ENCODE results near the gene EIPR1.

The EIPR1 gene

DNA sequence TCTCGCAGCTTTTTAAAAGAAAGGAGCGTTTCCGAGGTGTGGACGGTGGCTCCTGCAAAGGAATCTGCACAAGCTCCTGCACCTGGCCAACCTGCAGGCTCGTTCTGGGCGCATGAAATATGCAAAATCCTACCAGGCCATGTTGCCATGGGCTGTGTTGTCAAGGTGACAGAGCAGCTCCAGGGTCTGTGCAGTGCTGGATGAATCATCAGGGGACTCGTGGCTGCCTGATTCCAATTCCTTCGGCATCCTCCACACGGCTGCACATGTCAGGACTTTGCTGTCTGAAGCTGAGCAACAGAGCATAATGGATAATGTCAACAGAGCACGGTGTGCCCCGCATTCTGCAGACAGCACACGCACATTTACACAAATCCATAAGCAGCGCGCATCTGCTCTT is 120.5 kb downstream of the EIPR1 start:
- Mint-ChIP-seq H3K4me1 (peaks cover 56 to 69% of the 10 kb centered on the region in 2 donors), H3K27ac (peak overlapping the region; percentile 80), H3K36me3 (peaks cover 35 to 49% of the 10 kb centered on the region in 2 donors), H3K9me3 (peaks cover 0 to 2% of the 10 kb centered on the region in 2 donors), H3K4me3 (peak overlapping the region; percentile 44 to 56), H3K27me3 (no peaks in the 10 kb centered on the region)
- ATAC-seq (replicated peaks) = no peak
- no peak for DNase-seq

DNA sequence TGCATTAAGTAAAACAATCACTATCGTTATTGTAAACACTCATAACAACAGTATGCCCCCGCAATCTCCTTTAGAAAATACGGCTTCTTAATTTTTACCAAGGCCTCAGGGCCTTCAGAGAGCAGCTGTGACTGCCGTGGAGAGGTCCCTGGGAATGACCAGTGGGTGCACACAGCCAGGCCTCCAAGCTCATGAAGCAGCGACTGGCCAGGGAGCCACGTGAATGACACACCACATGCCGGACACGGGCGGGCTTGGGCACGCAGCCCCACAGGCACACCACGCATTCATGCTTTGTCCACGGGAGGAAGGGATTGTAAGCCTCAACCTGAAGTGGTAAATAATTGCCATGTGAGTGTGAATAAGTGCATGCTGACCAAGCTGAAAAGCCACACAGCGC is 121.0 kb downstream of the EIPR1 start:
- ATAC-seq (replicated peaks) = no peak
- DNase-seq = no peak
- Mint-ChIP-seq H3K36me3 (peaks cover 37 to 50% of the 10 kb centered on the region in 2 donors), H3K27ac (peak overlapping the region; percentile 80), H3K4me1 (peaks cover 55 to 74% of the 10 kb centered on the region in 2 donors), H3K9me3 (peaks cover 0 to 2% of the 10 kb centered on the region in 2 donors), H3K27me3 (no peaks in the 10 kb centered on the region), H3K4me3 (peak overlapping the region; percentile 21 to 56)

DNA sequence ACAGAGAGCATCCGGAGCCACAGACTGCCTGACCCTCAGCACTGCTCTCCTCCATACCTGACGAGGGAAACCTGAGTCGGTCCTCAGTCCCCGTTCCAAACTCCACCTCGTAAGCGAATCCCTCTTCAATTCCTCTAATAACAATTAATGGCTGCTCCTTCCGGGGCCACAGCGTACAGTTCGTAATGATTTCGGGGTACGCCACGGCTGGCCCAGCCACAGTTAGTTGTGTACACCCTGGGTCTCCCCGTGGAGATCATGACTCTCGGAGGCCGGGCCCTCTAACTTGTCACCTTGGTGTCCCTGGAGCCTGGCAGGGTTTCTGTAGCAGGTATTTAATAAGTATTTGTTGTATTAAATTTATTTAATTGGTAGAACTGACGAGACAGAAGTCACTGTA is 121.5 kb downstream of the EIPR1 start:
- ATAC-seq (replicated peaks) (no peak), DNase-seq (no peak)
- peaks cover 0 to 2% of the 10 kb centered on the region in 2 donors for H3K9me3 Mint-ChIP-seq
- peaks cover 57 to 78% of the 10 kb centered on the region in 2 donors for H3K4me1 Mint-ChIP-seq
- peaks cover 39 to 54% of the 10 kb centered on the region in 2 donors for H3K36me3 Mint-ChIP-seq
- H3K27me3 Mint-ChIP-seq = no peaks in the 10 kb centered on the region
- no peak overlapping the region for H3K4me3 Mint-ChIP-seq
- H3K27ac Mint-ChIP-seq = peak overlapping the region; percentile 98

DNA sequence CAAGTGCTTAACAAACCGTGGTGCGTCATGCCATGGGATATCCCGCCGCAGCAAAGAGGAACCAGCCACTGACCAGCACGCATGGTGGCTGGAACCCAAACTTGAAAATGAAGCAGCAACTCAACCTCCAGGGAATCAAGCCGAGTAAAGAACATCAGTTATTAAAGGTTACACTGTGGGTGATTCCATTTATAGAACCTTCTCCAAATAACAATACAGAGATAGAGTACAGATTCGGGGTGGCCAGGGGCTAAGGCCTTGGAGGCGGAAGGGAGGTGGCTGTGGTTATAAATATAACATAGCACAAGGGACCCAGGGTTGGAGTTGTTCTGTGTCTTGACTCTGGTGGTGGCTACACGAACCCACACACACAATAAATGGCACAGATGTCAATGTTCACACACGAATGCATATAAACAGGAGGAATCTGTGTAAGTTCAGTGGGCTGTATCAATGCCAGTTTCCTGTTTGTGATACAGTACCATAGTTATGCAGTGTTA is 123.1 kb downstream of the EIPR1 start:
- Mint-ChIP-seq H3K36me3 (peaks cover 46 to 57% of the 10 kb centered on the region in 2 donors), H3K9me3 (peaks cover 2% of the 10 kb centered on the region in 2 donors), H3K4me1 (peaks cover 57 to 75% of the 10 kb centered on the region in 2 donors), H3K27ac (peak overlapping the region; percentile 98), H3K27me3 (no peaks in the 10 kb centered on the region), H3K4me3 (peak overlapping the region; percentile 69 to 74)
- peak; percentile 91 for DNase-seq
- ATAC-seq (replicated peaks) = peak; percentile 82 to 83

DNA sequence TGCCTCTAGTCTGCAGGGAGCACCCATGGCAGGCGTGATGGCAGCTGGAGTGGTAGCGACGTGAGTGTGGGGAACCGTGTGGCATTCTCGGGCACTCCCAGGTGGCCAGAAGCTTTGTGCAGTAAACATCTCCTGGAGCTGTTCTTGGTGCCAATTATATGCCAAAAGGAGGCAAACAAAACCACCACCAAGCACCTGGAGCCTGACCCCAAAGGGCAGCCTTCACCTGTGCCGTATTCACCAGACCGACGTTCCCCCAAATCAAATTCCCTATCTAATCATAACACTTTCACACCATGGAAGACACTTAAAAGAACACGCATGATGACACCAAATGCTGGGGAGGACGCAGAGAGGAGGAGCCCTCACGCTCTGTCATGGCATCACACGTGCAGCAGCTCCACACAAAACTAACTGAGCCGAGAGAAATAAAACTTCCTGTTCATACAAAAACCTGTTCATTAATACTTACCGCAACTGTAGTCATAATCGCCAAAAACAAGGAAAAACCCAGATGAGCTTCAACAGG is 123.6 kb downstream of the EIPR1 start:
- ATAC-seq (replicated peaks) (peak in 1 of 2 donors; percentile 78), DNase-seq (no peak)
- H3K27ac Mint-ChIP-seq = peak overlapping the region; percentile 98
- peaks cover 51 to 62% of the 10 kb centered on the region in 2 donors for H3K36me3 Mint-ChIP-seq
- H3K9me3 Mint-ChIP-seq = peaks cover 4 to 7% of the 10 kb centered on the region in 2 donors
- H3K4me1 Mint-ChIP-seq = peaks cover 56 to 70% of the 10 kb centered on the region in 2 donors
- no peaks in the 10 kb centered on the region for H3K27me3 Mint-ChIP-seq
- peak overlapping the region; percentile 69 to 74 for H3K4me3 Mint-ChIP-seq

DNA sequence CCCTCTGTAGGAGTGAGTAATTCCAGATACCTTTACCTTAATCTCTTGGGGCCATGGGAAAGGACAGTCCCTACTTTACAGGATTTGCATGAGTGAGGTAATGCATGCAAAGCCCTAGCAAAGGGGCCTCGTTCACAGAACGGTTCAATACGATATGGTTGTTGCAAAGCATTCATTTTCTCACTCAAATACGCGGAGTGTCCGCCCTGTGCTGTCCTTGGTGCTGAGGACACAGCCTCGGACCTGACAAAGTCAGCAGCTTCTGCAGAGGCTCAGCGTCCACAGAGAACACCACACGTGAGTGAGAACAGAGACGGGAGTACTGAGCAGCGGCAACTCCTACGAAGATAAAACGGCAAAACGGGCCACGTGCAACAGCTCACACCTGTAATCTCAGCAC is 125.7 kb downstream of the EIPR1 start:
- Mint-ChIP-seq H3K27me3 (no peaks in the 10 kb centered on the region), H3K36me3 (peaks cover 60 to 70% of the 10 kb centered on the region in 2 donors), H3K27ac (peak overlapping the region; percentile 89), H3K9me3 (peaks cover 4 to 11% of the 10 kb centered on the region in 2 donors), H3K4me1 (peaks cover 46 to 55% of the 10 kb centered on the region in 2 donors), H3K4me3 (peak overlapping the region in 1 of 2 donors; percentile 44)
- ATAC-seq (replicated peaks) = no peak
- DNase-seq = no peak

DNA sequence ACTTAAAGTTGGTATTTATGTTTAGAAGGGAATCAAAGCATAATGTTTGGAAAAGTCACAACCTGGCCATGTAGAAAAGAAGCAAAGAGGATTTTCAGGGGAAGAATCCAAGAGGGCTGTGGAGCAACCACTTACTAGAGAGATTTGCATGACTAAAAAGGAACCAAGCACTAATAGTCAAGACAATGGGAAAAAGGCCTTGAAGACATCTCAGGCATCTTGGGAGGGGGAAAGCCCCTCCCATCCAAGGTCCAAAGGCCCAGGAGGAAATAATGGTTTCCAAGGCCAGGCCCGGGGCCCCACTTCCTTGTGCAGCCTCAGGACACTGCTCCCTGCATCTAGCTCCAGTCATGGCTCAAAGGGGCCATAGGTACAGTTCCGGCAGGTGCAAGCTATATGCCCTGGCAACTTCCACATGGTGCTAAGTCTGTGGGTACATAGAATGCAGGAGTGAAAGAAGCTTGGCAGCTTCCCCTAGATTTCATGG is 128.1 kb downstream of the EIPR1 start:
- Mint-ChIP-seq H3K36me3 (peaks cover 53 to 66% of the 10 kb centered on the region in 2 donors), H3K4me1 (peaks cover 35 to 42% of the 10 kb centered on the region in 2 donors), H3K9me3 (peaks cover 7 to 11% of the 10 kb centered on the region in 2 donors), H3K27ac (peak overlapping the region; percentile 42), H3K27me3 (no peaks in the 10 kb centered on the region), H3K4me3 (no peak overlapping the region)
- no peak for ATAC-seq (replicated peaks)
- DNase-seq = no peak

DNA sequence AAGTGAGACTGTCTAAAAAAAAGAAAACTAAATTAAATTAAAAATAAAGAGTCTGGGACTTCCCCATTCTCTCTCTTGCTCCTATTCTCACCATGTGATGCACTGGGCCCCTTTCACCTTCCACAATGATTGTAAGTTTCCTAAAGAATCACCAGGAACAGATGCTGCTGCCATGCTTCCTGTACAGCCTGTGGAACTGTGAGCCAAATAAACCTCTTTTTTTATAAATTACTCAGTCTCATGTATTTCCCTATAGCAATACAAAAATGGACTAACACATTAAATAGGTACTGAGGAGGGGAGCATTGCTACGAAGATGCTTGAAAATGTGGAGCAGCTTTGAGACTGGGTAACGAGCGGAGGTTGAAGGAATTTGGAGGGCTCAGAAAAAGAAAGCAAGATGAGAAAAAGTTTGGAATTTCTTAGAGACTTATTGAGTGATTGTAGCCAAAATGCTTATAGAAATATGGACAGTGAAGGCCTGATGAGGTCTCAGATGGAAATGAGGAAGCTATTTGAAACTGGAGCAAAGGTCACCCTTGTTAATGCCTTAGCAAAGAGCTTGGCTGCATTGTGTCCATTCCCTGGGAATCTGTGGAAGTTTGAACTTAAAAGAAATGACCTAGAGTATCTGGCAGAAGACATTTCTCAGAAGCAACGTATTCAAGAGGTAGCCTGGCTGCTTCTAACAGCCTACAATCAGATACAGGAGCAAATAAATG is 128.7 kb downstream of the EIPR1 start:
- Mint-ChIP-seq H3K9me3 (peaks cover 5 to 11% of the 10 kb centered on the region in 2 donors), H3K27me3 (no peaks in the 10 kb centered on the region), H3K36me3 (peaks cover 52 to 64% of the 10 kb centered on the region in 2 donors), H3K4me3 (no peak overlapping the region), H3K4me1 (peaks cover 32 to 42% of the 10 kb centered on the region in 2 donors), H3K27ac (peak overlapping the region; percentile 42)
- DNase-seq = no peak
- ATAC-seq (replicated peaks) = no peak

DNA sequence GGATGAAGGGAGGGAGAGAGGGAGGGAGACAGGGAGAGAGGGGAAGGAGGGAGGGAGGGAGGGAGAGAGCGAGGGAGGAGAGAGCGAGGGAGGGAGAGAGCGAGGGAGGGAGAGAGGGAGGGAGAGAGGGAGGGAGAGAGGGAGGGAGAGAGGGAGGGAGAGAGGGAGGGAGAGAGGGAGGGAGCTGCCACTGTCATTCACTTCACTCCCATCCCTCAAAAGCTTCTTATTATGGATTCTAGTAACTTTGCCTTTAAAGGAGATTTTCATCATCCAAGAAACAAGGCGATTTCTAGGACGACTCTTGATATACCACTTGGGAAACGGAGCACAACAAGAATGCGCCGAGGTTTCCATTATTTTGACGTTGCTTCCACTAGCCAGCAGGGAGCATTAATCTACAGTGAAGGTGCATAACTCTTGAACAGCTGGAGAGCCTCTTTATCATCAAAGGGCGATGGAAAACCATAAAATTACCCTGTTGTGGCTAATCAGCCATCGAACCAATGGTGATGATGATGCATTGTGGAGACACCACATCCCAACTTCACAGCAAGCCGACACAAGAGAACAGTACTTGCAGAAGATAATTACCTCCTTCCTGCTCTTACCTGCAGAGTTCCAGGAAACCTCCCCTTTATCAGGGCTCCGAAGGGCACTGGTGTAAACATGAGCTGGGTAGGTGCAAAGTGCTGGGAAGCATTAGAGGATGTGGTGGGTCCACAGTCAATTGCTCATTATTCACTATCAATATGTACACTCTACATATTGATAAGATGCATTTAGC is 130.5 kb downstream of the EIPR1 start:
- Mint-ChIP-seq H3K36me3 (peaks cover 53 to 64% of the 10 kb centered on the region in 2 donors), H3K4me3 (no peak overlapping the region), H3K27ac (peak overlapping the region; percentile 31), H3K27me3 (no peaks in the 10 kb centered on the region), H3K4me1 (peaks cover 32 to 41% of the 10 kb centered on the region in 2 donors), H3K9me3 (peaks cover 8 to 11% of the 10 kb centered on the region in 2 donors)
- no peak for DNase-seq
- no peak for ATAC-seq (replicated peaks)

DNA sequence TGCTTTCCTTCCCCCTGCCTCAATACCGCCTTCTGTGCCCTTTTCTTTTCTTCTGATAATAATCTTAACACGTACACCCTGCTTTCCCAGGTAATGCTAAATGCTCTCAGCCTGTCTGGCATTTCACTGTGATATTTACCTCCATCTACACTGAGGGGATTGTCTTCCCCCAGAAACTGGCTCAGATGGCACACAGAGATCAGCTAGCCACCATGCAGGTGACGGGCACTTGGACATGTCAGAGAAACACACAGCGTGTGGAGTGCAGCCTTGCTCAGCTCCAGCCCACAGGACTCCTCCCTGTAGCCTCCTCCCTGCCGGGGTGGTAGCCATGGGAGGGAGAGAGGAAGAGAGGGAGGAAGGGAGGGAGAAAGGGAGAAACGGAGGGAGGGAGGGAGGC is 131.2 kb downstream of the EIPR1 start:
- Mint-ChIP-seq H3K4me3 (no peak overlapping the region), H3K4me1 (peaks cover 31 to 39% of the 10 kb centered on the region in 2 donors), H3K9me3 (peaks cover 8 to 11% of the 10 kb centered on the region in 2 donors), H3K27ac (peak overlapping the region; percentile 81), H3K36me3 (peaks cover 50 to 62% of the 10 kb centered on the region in 2 donors), H3K27me3 (no peaks in the 10 kb centered on the region)
- ATAC-seq (replicated peaks) = no peak
- DNase-seq = no peak

DNA sequence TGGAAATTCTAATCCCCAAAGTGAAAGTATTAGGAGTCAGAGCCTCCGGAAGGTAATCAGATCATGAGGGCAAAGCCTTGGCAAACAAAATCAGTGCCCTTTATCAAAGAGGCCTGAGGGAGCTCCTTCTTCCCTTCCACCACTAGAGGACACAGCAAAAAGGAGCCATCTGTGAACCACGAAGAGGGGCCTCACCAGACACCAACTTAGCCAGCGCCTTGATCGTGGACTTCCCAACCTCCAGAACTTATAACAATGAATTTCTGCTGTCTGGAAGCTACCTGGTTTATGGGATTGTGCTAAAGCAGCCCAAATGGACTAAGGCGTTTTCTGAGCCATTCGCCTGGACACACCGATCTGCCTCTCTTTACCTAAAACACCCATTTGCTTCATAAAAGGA is 133.1 kb downstream of the EIPR1 start:
- Mint-ChIP-seq H3K4me3 (peak overlapping the region in 1 of 2 donors; percentile 29), H3K27me3 (no peaks in the 10 kb centered on the region), H3K4me1 (peaks cover 29 to 38% of the 10 kb centered on the region in 2 donors), H3K36me3 (peaks cover 42 to 54% of the 10 kb centered on the region in 2 donors), H3K27ac (peak overlapping the region; percentile 98), H3K9me3 (peaks cover 8% of the 10 kb centered on the region in 2 donors)
- peak in 1 of 2 donors; percentile 20 for ATAC-seq (replicated peaks)
- DNase-seq = no peak

DNA sequence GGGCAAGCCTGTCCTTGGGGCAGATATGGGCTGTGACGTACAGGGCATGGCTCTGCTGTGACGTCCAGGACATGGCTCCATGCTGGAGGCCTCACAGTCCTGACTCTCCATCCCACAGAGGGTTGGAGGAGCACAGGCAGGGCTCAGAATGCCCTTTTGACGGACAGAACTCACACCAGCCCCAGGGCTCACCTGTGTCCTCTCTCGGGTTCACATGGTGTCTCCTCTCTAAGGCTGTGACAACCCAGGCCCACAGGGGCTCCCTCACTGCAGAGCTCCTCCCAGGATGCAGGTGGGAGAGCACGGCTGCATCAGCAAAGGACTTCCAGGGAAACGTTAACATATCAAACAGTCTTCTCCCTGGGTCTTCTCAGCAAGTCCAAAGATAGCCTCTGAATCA is 133.8 kb downstream of the EIPR1 start:
- DNase-seq (peak; percentile 75), ATAC-seq (replicated peaks) (peak; percentile 89 to 90)
- Mint-ChIP-seq H3K4me1 (peaks cover 25 to 38% of the 10 kb centered on the region in 2 donors), H3K27ac (peak overlapping the region; percentile 98), H3K4me3 (peak overlapping the region; percentile 82), H3K27me3 (no peaks in the 10 kb centered on the region), H3K36me3 (peaks cover 36 to 50% of the 10 kb centered on the region in 2 donors), H3K9me3 (peaks cover 2 to 6% of the 10 kb centered on the region in 2 donors)

DNA sequence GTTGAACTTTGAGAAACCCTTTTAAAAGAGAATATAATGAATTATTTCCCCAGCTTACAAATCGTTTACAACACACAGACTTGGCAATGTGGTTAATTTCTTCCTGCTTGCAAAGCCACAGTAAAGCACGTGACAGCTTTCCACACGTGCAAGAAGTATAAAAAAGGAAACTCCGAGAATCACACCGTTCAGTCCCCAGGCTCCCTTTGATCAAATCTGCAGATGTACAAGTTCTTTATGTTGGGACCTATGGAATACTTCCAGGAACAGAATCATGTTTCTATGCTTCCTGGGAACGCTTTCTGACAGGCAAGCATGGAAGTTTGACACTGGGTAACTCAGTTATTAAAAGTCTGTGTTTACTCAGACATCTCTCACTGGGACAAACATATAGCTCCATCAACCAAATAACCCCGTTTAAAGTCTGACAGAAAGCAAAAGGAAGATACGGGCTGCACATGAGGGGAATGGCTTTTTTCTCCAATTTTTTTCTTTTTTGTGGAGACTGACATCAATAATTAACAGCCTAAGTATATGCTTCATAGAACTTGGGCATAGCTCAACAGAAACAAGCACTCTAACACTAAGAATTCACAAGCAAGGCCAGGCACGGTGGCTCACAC is 134.8 kb downstream of the EIPR1 start:
- H3K4me3 Mint-ChIP-seq = peak overlapping the region; percentile 50 to 61
- DNase-seq (no peak), ATAC-seq (replicated peaks) (peak; percentile 46 to 59)
- peak overlapping the region; percentile 84 for H3K27ac Mint-ChIP-seq
- H3K9me3 Mint-ChIP-seq = peaks cover 0 to 6% of the 10 kb centered on the region in 2 donors
- H3K27me3 Mint-ChIP-seq = no peaks in the 10 kb centered on the region
- H3K36me3 Mint-ChIP-seq = peaks cover 35 to 50% of the 10 kb centered on the region in 2 donors
- peaks cover 31 to 38% of the 10 kb centered on the region in 2 donors for H3K4me1 Mint-ChIP-seq

All from stimulated activated naive B cell treated with anti-CD40 and anti-IgM and Interleukin-4, amounts not matched to agents 10 μg/mL and 1 μg/mL and 100 μg/mL, for 72 hours (primary cell).